Neural cell (in vitro differentiated cells): ENCODE results near the gene PLA2G5. TPM values are rescaled to one million over a fixed set of nuclear protein-coding genes. Genes with fewer than 3 reads are reported as not detected.

Experiments
- H2AFZ ChIP-seq: fragments of 200-600, 300-800 bp; sonication (generic), shearing (Covaris generic); 2 replicates; pipeline ENCODE4 v1.6.0; 2014; ENCODE audit warnings: low read depth, mild to moderate bottlenecking, antibody characterized with exemption, low read length, moderate library complexity
- H3F3A ChIP-seq: fragments of 200-600 bp; shearing (Covaris generic); 2 replicates; pipeline ENCODE4 v1.6.1; 2016; ENCODE audit warnings: mild to moderate bottlenecking, moderate library complexity, mixed read lengths, antibody characterized with exemption, low read length; ENCODE audit not compliant: insufficient read depth, poor library complexity, severe bottlenecking
- H3K27ac ChIP-seq: fragments of 200-600, 300-800 bp; sonication (generic), shearing (Covaris generic); 2 replicates; pipeline ENCODE4 v1.5.1; 2014; ENCODE audit warnings: mild to moderate bottlenecking, low read length, moderate library complexity
- H3K27me3 ChIP-seq: fragments of 300-800, 200-600 bp; sonication (generic), shearing (Covaris generic); 2 replicates; pipeline ENCODE4 v1.6.0; 2014; ENCODE audit warnings: mild to moderate bottlenecking, low read depth, low read length, moderate library complexity; ENCODE audit not compliant: insufficient read depth
- H3K36me3 ChIP-seq: fragments of 300-800, 200-600 bp; sonication (generic), shearing (Covaris generic); 2 replicates; pipeline ENCODE4 v1.5.1; 2014; ENCODE audit warnings: mild to moderate bottlenecking, antibody characterized with exemption, low read length, moderate library complexity; ENCODE audit not compliant: insufficient read depth
- H3K4me2 ChIP-seq: fragments of 300-800, 200-600 bp; sonication (generic), shearing (Covaris generic); 2 replicates; pipeline ENCODE4 v1.6.0; 2014; ENCODE audit warnings: mild to moderate bottlenecking, low read length
- H3K4me3 ChIP-seq: fragments of 300-800, 200-600 bp; sonication (generic), shearing (Covaris generic); 2 replicates; pipeline ENCODE4 v1.5.1; 2014; ENCODE audit warnings: mild to moderate bottlenecking, low read length, moderate library complexity
- H3K79me2 ChIP-seq: fragments of 200-600 bp; shearing (Covaris generic); replicated peaks from 2 replicates; pipeline ENCODE4 v1.6.0; 2014; ENCODE audit warnings: mild to moderate bottlenecking, low read length, moderate library complexity; ENCODE audit not compliant: insufficient read depth
- H3K9ac ChIP-seq: fragments of 300-800, 200-600 bp; sonication (generic), shearing (Covaris generic); 2 replicates; pipeline ENCODE4 v1.6.1; 2016; ENCODE audit warnings: mild to moderate bottlenecking, low read length, mixed read lengths
- H3K9me2 ChIP-seq: fragments of 200-600 bp; shearing (Covaris generic); 2 replicates; pipeline ENCODE4 v1.6.1; 2016; ENCODE audit warnings: mild to moderate bottlenecking, low read length, mixed read lengths; ENCODE audit not compliant: insufficient read depth
- H3K9me3 ChIP-seq: fragments of 200-600, 300-800 bp; sonication (generic), shearing (Covaris generic); 2 replicates; pipeline ENCODE4 v1.6.1; 2016; ENCODE audit warnings: mild to moderate bottlenecking, mixed run types, low read length, moderate library complexity, mixed read lengths
- H4K20me1 ChIP-seq: fragments of 200-600 bp; shearing (Covaris generic); 2 replicates; pipeline ENCODE4 v1.6.1; 2016; ENCODE audit warnings: mild to moderate bottlenecking, mixed run types; ENCODE audit not compliant: insufficient read depth
- CTCF ChIP-seq: fragments of 450-650 bp; IDR thresholded peaks from 2 replicates; pipeline ENCODE4 v1.5.1; 2014; ENCODE audit warnings: antibody characterized with exemption, mild to moderate bottlenecking, moderate library complexity; ENCODE audit not compliant: poor library complexity, severe bottlenecking
- EP300 ChIP-seq: fragments of 450-650 bp; conservative IDR thresholded peaks from 2 replicates; pipeline ENCODE4 v1.6.1; 2014; ENCODE audit warnings: antibody characterized with exemption, mild to moderate bottlenecking, moderate library complexity; ENCODE audit not compliant: poor library complexity, severe bottlenecking
- EZH2 ChIP-seq: fragments of 200-600, 300-800 bp; shearing (Covaris generic), sonication (generic); IDR thresholded peaks from 2 replicates; pipeline ENCODE4 v1.6.1; 2014; ENCODE audit warnings: antibody characterized with exemption, low read length, borderline replicate concordance, mild to moderate bottlenecking; ENCODE audit not compliant: insufficient read depth, poor library complexity, severe bottlenecking
- MXI1 ChIP-seq: fragments of 450-650 bp; conservative IDR thresholded peaks from 2 replicates; pipeline ENCODE4 v1.6.1; 2014; ENCODE audit warnings: antibody characterized with exemption, mild to moderate bottlenecking; ENCODE audit not compliant: poor library complexity, severe bottlenecking
- POLR2AphosphoS5 ChIP-seq: IDR thresholded peaks from 2 replicates; pipeline ENCODE4 v1.6.1; 2012
- RAD21 ChIP-seq: fragments of 450-650 bp; conservative IDR thresholded peaks from 2 replicates; pipeline ENCODE4 v1.6.1; 2014; ENCODE audit warnings: antibody characterized with exemption, mild to moderate bottlenecking, moderate library complexity
- REST ChIP-seq: IDR thresholded peaks from 2 replicates; pipeline ENCODE4 v1.6.1; 2012; ENCODE audit warnings: borderline replicate concordance
- SMC3 ChIP-seq: fragments of 450-650 bp; conservative IDR thresholded peaks from 2 replicates; pipeline ENCODE4 v1.6.1; 2014; ENCODE audit warnings: antibody characterized with exemption, mild to moderate bottlenecking, moderate library complexity; ENCODE audit not compliant: poor library complexity
- TAF1 ChIP-seq: IDR thresholded peaks from 2 replicates; pipeline ENCODE4 v1.6.1; 2012; ENCODE audit warnings: low read depth
- polyA plus RNA-seq: library from polyadenylated mRNA; depleted of rRNA; stranded (reverse); fragments of >200 nt; gene quantifications from 2 replicates; pipeline ENCODE4 v1.2.3, GENCODE V29; 2014

The PLA2G5 gene
- polyA plus RNA-seq, 1 donor from 2014 or later: not detected

GRCh38 chr1:20125100-20125499, 55.1 kb downstream of the PLA2G5 start:
- H3K4me2 ChIP-seq: no peak overlapping the region
- no peaks in the 10 kb centered on the region for H3K27me3 ChIP-seq
- no peaks in the 10 kb centered on the region for H3K36me3 ChIP-seq
- TF ChIP-seq CTCF: no peak
- no peak for TF ChIP-seq EP300
- TF ChIP-seq POLR2AphosphoS5: no peak
- no peak for TF ChIP-seq EZH2
- TF ChIP-seq RAD21: no peak
- no peak for TF ChIP-seq REST
- TF ChIP-seq MXI1: no peak
- no peak for TF ChIP-seq TAF1
- no peak for TF ChIP-seq SMC3
- H4K20me1 ChIP-seq: no peaks in the 10 kb centered on the region
- no peaks in the 10 kb centered on the region for H3K79me2 ChIP-seq
- H3K4me3 ChIP-seq: no peak overlapping the region
- no peak overlapping the region for H3K9ac ChIP-seq
- no peaks in the 10 kb centered on the region for H3K9me2 ChIP-seq
- no peak overlapping the region for H2AFZ ChIP-seq
- no peaks in the 10 kb centered on the region for H3F3A ChIP-seq
- no peaks in the 10 kb centered on the region for H3K9me3 ChIP-seq
- H3K27ac ChIP-seq: no peak overlapping the region

GRCh38 chr1:20126041-20126805, 56.2 kb downstream of the PLA2G5 start:
- H3K9me3 ChIP-seq: no peaks in the 10 kb centered on the region
- H3K27ac ChIP-seq: no peak overlapping the region
- H2AFZ ChIP-seq: no peak overlapping the region
- TF ChIP-seq EP300: no peak
- TF ChIP-seq SMC3: no peak
- TF ChIP-seq EZH2: no peak
- no peak for TF ChIP-seq MXI1
- TF ChIP-seq RAD21: no peak
- TF ChIP-seq POLR2AphosphoS5: no peak
- no peak for TF ChIP-seq TAF1
- no peak for TF ChIP-seq CTCF
- TF ChIP-seq REST: no peak
- H3F3A ChIP-seq: no peaks in the 10 kb centered on the region
- no peaks in the 10 kb centered on the region for H3K36me3 ChIP-seq
- no peak overlapping the region for H3K4me2 ChIP-seq
- H4K20me1 ChIP-seq: no peaks in the 10 kb centered on the region
- no peak overlapping the region for H3K4me3 ChIP-seq
- H3K9me2 ChIP-seq: no peaks in the 10 kb centered on the region
- H3K9ac ChIP-seq: no peak overlapping the region
- H3K79me2 ChIP-seq: no peaks in the 10 kb centered on the region
- H3K27me3 ChIP-seq: no peaks in the 10 kb centered on the region
